Measurements from ENCODE around the gene XAGE1B.
"Not testable (repeated sequence)": the region's sequence is repeated elsewhere in the genome, so short reads cannot be mapped to it uniquely, and the experiment has no call there.

Gene XAGE1B

DNA sequence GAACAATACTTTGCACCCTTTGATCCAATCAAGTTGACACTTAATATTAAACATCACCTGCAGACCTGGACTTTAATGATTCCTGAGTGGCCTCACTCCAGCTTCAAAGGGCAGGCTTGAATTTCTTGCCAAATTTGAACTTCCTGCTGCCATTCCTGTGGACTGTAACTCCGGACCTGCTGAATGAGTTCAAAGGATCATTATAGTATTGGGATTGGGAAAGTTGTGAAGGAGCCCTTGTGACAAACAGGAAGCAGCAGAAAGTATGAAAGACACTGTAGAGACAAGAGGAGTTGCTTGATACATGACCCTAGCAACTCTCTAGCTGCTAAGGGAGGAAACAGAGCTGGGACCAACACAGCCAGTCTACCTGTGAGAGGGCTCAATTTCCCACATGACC, 45.6 kb downstream of the XAGE1B start:
- DNase-seq (ENCODE audit: low read depth, low spot score); H3K4me1 ChIP-seq (ENCODE audit: insufficient read depth, insufficient read length); H3K9ac ChIP-seq (ENCODE audit: insufficient read length, low read depth); H3K36me3 ChIP-seq (ENCODE audit: insufficient read depth, insufficient read length, low read length); H3K9me3 ChIP-seq (ENCODE audit: insufficient read depth, low read length); H3K4me3 ChIP-seq (ENCODE audit: insufficient read length, low read depth); H3K27me3 ChIP-seq (ENCODE audit: insufficient read depth, insufficient read length): not testable (repeated sequence)

All from NT2/D1 (cell line).